Neural crest cell (in vitro differentiated cells): ENCODE measurements around the gene PGP. TPM values are rescaled to one million over a fixed set of nuclear protein-coding genes. Genes with fewer than 3 reads are reported as not detected.

Experiments used
- DNase-seq: peaks from one replicate; pipeline ENCODE4 v3.0.0; 2021; ENCODE audit warnings: low read depth, mixed read lengths, low spot score
- H3K27ac Mint-ChIP-seq: one replicate; pipeline ENCODE4 v1.8.0; 2021; ENCODE audit warnings: mild to moderate bottlenecking, mixed read lengths; ENCODE audit not compliant: unreplicated experiment
- H3K27me3 Mint-ChIP-seq: 2 replicates; pipeline ENCODE4 v1.8.0; 2021; ENCODE audit warnings: low read depth, mild to moderate bottlenecking, mixed read lengths
- H3K36me3 Mint-ChIP-seq: 2 replicates; pipeline ENCODE4 v1.8.0; 2021; ENCODE audit warnings: low read depth, mild to moderate bottlenecking, mixed read lengths
- H3K4me1 Mint-ChIP-seq: 2 replicates; pipeline ENCODE4 v1.8.0; 2021; ENCODE audit warnings: mixed read lengths
- H3K4me3 Mint-ChIP-seq: one replicate; pipeline ENCODE4 v1.8.0; 2021; ENCODE audit warnings: mild to moderate bottlenecking, mixed read lengths
- H3K9me3 Mint-ChIP-seq: 2 replicates; pipeline ENCODE4 v1.8.0; 2021; ENCODE audit warnings: mixed read lengths
- CTCF ChIP-seq: fragments of 200-600 bp; sonication (generic); conservative IDR thresholded peaks from 2 replicates; pipeline ENCODE4 v1.5.0; 2021; ENCODE audit warnings: antibody characterized with exemption, mild to moderate bottlenecking
- total RNA-seq: library from RNA; stranded (reverse); gene quantifications from 2 replicates; pipeline ENCODE4 v1.2.1, GENCODE V29; 2021

Gene PGP
- total RNA-seq, 1 donor from 2014 or later = 50.2 TPM

- H3K9me3 Mint-ChIP-seq = no peaks in the 10 kb centered on the region
- DNase-seq = no peak
- H3K4me1 Mint-ChIP-seq = peaks cover 8% of the 10 kb centered on the region
- H3K27me3 Mint-ChIP-seq = no peaks in the 10 kb centered on the region
- H3K36me3 Mint-ChIP-seq = no peaks in the 10 kb centered on the region
- H3K27ac Mint-ChIP-seq = no peak overlapping the region
- TF ChIP-seq CTCF = no peak
- H3K4me3 Mint-ChIP-seq = no peak overlapping the region
Measured at GRCh38 chr16:2189252-2189893, 25.3 kb downstream of the PGP start.

- peaks cover 8% of the 10 kb centered on the region for H3K4me1 Mint-ChIP-seq
- no peak for TF ChIP-seq CTCF
- H3K4me3 Mint-ChIP-seq = no peak overlapping the region
- no peaks in the 10 kb centered on the region for H3K27me3 Mint-ChIP-seq
- no peak for DNase-seq
- H3K9me3 Mint-ChIP-seq = no peaks in the 10 kb centered on the region
- H3K36me3 Mint-ChIP-seq = no peaks in the 10 kb centered on the region
- no peak overlapping the region for H3K27ac Mint-ChIP-seq
Measured at GRCh38 chr16:2188395-2188794, 26.2 kb downstream of the PGP start.

GRCh38 chr16:2187212-2187611 lies 27.4 kb downstream of the PGP start:
- Mint-ChIP-seq H3K27ac (no peak overlapping the region), H3K4me3 (no peak overlapping the region)
- TF ChIP-seq CTCF = no peak

GRCh38 chr16:2186505-2186904 lies 28.1 kb downstream of the PGP start:
- no peak for TF ChIP-seq CTCF
- peak overlapping the region; percentile 78 for H3K27ac Mint-ChIP-seq
- no peaks in the 10 kb centered on the region for H3K9me3 Mint-ChIP-seq
- no peak overlapping the region for H3K4me3 Mint-ChIP-seq
- H3K36me3 Mint-ChIP-seq = peaks cover 3% of the 10 kb centered on the region
- DNase-seq = no peak
- no peaks in the 10 kb centered on the region for H3K27me3 Mint-ChIP-seq
- peaks cover 1% of the 10 kb centered on the region for H3K4me1 Mint-ChIP-seq

More at GRCh38 chr16:2187212-2187611, 27.4 kb downstream of the PGP start:
- H3K4me1 Mint-ChIP-seq = peaks cover 5% of the 10 kb centered on the region
- no peaks in the 10 kb centered on the region for H3K9me3 Mint-ChIP-seq
- DNase-seq = no peak
- no peaks in the 10 kb centered on the region for H3K27me3 Mint-ChIP-seq
- peaks cover 2% of the 10 kb centered on the region for H3K36me3 Mint-ChIP-seq

GRCh38 chr16:2186064-2186463 lies 28.6 kb downstream of the PGP start:
- Mint-ChIP-seq H3K9me3 (no peaks in the 10 kb centered on the region), H3K36me3 (peaks cover 3% of the 10 kb centered on the region), H3K4me3 (no peak overlapping the region), H3K27ac (peak overlapping the region; percentile 78), H3K27me3 (no peaks in the 10 kb centered on the region), H3K4me1 (no peaks in the 10 kb centered on the region)
- no peak for TF ChIP-seq CTCF
- DNase-seq = no peak
